HG03469 (cell line): ENCODE data around the gene STARD6.
"Not testable (repeated sequence)": the region's sequence is repeated elsewhere in the genome, so short reads cannot be mapped to it uniquely, and the experiment has no call there.

Experiments used
- ATAC-seq: cut with Tn5 transposase; IDR thresholded peaks from one replicate; pipeline ENCODE4 v1.9.1; 2021; ENCODE audit warnings: mild to moderate bottlenecking, moderate library complexity, moderate number of reproducible peaks; ENCODE audit not compliant: unreplicated experiment

STARD6 gene

GRCh38 chr18:54351186-54351585 lies 6.5 kb downstream of the STARD6 start:
- no peak for ATAC-seq

DNA sequence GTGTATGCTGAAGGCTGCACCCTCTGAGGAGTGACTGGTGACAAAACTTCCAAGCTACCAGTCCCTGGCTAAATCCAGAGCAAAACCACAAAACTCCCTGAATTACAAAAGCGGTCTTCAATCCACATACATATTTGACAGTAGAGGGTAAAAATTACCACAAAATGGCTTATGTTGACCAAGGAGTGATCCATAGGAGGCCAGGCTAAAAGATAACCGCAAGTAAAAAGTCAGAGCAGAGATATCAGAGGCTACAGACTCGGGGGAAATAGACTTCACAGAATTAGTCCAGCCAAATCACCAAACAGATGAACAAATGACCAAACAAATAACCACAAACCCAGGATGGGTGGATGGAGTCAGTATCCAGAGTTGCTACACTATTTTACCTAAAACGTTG lies 19.4 kb downstream of the STARD6 start:
- ATAC-seq: no peak

DNA sequence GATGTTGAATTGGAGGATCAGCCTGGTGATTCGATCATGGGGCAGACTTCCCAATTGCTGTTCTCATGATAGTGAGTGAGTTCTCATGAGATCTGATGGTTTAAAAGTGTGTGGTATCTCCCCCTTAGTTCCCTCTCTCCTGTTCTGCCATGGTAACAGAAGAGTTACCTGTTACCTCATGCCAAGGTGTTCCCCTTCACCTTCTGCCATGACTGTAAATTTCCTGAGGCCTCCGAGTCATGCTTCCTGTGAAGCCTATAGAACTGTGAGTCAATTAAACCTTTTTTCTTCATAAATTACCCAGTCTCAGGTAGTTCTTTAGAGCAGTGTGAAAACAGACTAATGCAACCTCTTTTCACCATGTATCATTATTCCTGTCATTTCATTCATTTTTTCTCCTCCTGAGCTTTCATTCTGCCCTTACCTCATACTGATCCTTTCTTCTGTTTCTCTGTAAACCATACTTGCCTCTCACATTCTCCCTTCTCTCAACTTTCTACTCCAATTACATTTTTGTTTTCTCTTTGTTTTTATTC lies 22.0 kb downstream of the STARD6 start:
- no peak for ATAC-seq

- ATAC-seq: no peak
Measured at GRCh38 chr18:54330768-54331548, 26.7 kb downstream of the STARD6 start.

DNA sequence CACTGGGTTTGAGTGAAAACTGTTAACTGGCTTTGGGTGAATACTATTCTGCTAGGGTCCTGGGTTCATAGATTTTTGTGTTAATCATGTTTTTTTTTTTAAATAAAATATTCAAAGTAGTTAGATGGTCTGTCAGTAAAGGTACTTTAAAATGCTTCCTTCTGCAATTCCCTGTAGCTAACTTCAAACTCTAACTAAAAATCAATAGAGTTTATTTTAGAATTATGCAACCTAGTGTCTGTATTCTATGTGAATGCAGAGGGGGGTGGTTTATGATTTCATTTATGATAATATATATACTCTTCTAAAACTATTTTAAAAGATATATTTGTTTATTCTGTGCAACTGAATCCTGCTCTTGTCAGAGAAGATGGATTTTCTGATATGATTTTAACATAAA lies 27.9 kb downstream of the STARD6 start:
- ATAC-seq: no peak

GRCh38 chr18:54327818-54328217 lies 29.8 kb downstream of the STARD6 start:
- no peak for ATAC-seq

GRCh38 chr18:54323970-54324369 lies 33.7 kb downstream of the STARD6 start:
- ATAC-seq: no peak

- ATAC-seq: no peak
Measured at GRCh38 chr18:54323561-54323960, 34.1 kb downstream of the STARD6 start.

DNA sequence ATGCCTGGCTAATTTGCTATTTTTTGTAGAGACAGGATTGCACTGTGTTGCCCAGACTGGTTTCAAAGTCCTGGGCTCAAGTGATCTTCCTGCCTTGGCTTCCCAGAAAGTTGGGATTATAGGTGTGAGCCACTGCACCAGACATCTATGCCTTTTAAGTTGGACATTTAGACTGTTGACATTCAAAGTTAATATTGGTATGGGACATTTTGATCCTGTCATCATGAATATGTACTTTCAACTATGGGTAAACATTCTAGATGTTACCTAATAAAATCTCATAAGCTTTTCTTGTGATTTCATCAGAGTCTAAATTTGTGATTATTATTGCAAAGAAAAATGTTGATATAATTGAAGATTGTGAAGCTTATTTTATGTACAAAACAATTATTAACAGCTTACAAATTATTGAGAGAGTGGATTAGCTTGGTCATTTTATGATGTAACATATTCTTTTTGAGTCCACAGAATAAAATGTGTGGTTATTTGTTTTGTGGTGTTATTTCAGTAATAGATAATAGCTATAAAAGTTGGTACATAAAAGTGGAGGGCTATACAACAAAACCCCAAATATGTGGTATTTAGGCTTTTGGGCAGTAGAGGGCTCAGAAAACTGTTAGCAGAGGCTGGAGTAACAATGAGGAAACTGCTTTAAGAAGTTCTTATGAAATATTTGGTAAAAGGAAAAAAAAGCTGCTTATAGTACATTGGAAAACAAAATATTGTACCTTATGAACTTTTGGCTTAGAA lies 41.4 kb downstream of the STARD6 start:
- no peak for ATAC-seq

DNA sequence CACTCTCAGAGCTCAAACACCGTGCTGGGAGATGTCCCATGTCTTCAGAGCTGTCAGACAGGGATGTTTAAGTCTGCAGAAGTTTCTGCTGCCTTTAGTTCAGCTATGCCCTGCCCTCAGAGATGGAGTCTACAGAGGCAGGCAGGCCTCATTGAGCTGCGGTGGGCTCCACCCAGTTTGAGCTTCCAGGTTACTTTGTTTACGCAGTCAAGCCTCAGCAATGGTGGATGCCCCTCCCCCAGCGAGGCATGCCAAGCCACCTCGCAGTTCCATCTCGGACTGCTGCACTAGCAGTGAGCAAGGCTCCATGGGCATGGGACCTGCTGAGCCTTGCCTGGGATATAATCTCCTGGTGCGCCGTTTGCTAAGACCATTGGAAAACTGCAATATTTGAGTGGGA lies 48.1 kb downstream of the STARD6 start:
- ATAC-seq: not testable (repeated sequence)

- no peak for ATAC-seq
Measured at GRCh38 chr18:54303408-54303807, 54.2 kb downstream of the STARD6 start.

DNA sequence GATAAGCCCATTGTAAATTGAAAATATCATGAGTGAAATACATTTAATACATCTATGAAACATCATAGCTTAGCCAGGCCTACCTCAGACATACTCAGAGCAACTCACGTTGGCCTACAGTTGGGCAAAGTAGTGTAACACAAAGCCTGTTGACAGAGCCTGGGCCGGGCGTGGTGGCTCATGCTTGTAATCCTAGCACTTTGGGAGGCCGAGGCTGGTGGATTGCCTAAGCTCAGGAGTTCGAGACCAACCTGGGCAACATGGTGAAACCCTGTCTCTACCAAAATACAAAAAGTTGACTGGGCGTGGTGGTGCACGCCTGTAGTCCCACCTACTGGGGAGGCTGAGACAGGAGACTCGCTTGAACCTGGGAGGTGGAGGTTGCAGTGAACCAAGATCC lies 58.7 kb downstream of the STARD6 start:
- ATAC-seq: not testable (repeated sequence)

- no peak for ATAC-seq
Measured at GRCh38 chr18:54296062-54296461, 61.6 kb downstream of the STARD6 start.

DNA sequence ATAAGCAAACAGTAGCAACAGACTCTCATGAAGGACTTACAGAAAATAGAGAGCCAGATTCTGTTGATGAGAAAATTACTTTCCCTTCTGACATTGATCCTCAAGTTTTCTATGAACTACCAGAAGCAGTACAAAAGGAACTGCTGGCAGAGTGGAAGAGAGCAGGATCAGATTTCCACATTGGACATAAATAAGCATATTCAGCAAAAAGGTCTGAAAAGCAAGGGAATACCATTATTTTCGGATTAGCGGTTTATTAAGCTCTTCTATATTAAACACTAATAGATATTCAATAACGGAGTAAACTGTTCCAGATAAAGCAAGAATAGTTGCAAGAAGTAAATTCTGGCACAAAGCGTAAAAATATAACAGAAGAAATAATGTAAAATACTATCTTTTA lies 63.4 kb downstream of the STARD6 start:
- no peak for ATAC-seq

DNA sequence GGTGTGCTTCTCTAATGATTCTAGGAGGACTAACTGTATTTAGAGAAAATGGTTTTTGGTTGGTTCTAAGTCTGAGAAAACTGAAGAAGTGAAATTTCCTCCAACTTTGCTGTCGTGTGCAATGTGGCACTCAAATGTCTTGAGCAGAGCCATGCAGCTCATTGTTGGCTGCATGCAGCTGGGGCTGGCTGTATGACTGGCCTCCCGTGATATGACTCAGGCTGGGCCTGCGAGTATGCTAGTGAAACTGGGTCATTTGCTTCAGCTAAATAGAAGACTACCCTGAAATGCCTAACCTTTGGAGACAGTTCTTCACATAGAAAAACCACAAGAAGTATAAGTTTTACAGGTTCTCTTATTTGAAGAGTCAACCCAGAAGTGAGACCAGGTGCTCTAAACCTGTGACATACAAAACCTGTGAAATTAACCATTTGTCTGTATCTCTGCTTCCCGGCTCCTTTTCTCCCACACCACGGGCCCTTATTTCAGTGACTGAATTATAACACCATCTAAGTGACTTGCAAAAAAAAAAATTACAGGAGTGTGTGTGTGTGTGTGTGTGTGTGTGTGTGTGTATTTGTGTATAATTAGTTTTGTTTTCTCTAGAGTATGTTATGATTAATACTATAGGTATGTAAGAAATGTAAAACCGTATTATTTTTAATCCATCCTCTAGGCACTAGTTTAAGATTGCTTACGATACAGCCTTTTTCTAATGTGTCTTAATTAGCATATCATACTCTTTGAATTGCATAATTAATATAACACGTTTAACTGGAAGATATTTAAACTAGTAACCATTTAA lies 72.5 kb downstream of the STARD6 start:
- ATAC-seq: peak; percentile 99

DNA sequence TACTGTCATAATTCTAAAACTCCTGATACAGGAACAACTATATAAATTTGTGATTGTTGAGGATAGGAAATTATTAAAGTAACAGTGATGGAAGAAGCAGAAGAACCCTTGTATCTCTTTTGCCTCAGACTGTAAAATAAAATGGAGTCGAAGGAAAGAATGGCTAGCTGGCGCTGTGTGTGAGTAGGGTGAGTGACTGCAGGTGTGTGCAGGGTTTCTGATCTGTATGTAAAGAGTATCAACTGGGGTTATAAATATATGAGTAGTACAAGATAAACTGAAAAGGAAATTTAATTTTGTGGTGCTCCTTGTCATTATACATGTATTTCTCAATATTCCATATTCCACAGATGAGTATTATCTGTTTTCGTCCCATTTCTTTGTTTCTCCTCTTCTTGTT lies 73.1 kb downstream of the STARD6 start:
- peak; percentile 8 for ATAC-seq

- no peak for ATAC-seq
Measured at GRCh38 chr18:54280220-54280569, 77.5 kb downstream of the STARD6 start.

DNA sequence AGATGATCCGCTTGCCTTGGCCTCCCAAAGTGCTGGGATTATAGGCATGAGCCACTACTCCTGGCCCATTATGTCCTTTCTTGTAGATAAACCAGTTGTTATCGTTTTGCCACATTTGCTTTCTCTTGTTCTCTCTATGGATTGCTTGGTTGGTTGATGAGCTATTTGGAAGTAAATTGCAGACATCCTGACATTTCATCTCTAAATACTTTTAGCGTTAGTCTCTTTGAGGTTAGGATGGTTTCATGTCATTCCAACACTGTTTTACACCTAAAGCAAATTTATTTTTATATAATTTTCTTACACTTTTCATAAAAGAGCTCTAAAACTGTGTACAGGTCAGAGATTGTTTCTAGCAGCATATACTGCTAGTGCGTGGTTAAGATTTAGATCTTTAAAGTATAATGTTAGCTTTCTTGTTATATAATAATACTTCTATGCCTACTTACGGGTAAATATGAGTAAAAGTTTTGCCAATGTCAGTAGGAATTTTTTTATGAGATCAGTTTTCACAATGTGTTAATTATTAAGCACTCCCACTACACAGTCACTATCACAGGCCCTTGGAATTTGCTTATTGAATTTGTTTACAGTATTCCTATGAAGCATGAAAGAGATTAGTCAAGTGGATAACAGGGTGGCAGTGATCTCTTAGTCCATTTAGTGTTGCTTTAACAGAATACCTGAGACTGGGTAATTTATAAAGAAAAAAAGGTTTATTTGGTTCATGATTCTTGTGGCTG lies 78.0 kb downstream of the STARD6 start:
- no peak for ATAC-seq

DNA sequence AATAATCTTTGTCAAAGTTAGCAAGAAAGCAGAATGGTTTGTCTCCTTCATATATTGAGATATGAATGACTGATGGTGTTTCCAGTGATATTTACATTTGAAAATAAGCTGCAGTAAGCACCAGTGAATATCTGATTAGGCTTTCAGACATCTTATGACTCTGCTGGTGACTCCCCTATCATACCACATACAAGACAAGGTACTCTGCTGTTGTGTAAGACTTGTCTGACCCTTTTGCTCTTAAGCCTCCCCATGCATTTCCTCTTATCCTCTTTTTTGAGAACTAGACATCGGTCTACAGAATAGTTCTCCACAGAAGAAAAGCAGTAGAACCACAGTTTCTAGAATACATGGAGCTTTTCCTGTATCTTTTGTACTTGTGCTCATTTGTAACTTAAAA lies 79.0 kb downstream of the STARD6 start:
- no peak for ATAC-seq

DNA sequence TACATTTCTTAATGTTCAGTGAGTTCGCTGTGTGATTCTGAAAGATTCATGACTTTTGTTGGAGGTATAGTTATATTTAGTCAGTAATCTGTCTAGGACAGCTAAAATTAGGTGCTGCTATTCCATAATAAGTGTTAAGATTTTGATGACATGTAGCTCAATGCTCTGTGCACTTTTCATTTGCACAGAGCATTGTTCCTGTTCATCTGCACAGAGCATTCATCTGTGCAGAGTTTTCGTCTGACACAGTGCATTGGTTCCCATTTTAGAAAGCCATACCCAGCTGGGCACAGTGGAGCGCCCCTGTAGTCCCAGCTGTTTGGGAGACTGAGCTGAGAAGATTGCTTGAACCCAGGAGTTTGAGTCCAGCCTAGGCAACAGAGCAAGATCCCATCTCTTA lies 79.8 kb downstream of the STARD6 start:
- ATAC-seq: no peak
